HG03108 (cell line): Measurements from ENCODE around the gene ERGIC1.
A peak's percentile ranks its signal among the peaks of the same experiment; 100 is the strongest.
"Not testable (repeated sequence)": the region's sequence is repeated elsewhere in the genome, so short reads cannot be mapped to it uniquely, and the experiment has no call there.

Source experiments
- ATAC-seq: cut with Tn5 transposase; IDR thresholded peaks from one replicate; pipeline ENCODE4 v1.9.1; 2021; ENCODE audit warnings: moderate library complexity; ENCODE audit not compliant: unreplicated experiment

The ERGIC1 gene

DNA sequence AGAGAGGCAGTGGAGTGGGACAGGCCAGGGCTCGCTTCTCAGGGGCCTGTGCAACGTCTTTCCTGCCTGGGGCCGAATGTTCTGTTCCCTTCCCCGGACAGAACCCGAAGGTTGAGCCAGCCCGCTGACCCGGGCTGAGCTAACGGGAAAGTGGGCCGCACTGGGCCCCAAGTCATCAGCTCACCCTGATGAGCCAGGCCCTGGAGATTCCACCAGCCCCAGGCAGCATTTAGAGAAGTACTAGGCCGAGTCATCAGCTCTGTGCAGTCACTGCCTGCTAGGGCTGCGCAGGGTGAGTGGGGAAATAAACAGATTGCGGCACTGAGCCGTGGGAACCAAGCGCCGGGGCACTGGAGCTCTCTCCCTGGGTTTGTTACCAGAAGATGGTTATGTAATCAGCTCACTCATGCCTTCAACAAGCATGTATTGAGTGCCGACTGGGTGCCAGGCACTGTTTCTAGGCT, 33.9 kb upstream of the ERGIC1 start:
- ATAC-seq: no peak

DNA sequence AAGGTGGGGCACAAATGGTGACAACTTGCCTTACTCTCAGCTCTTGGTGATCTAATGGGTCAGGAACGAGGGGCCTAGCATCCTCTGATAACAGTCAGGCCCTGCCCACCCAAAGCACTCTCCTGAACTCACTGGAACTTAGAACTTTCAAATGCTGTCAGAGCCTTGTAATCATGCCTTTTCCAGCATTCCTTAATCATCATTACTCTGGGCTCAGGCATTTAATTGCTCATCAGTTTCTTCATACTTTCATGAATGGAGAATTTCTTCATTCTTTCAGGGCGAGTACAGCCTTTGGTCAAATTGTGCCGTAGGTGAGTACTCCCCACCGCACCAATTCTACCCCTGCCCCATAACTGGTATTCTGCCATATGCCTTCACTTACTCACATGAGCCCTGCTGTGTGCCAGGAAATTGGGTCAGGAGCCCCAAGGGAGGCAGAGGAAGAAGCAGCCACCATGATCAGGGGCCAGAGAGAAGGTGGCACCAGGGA, 32.8 kb upstream of the ERGIC1 start:
- no peak for ATAC-seq

DNA sequence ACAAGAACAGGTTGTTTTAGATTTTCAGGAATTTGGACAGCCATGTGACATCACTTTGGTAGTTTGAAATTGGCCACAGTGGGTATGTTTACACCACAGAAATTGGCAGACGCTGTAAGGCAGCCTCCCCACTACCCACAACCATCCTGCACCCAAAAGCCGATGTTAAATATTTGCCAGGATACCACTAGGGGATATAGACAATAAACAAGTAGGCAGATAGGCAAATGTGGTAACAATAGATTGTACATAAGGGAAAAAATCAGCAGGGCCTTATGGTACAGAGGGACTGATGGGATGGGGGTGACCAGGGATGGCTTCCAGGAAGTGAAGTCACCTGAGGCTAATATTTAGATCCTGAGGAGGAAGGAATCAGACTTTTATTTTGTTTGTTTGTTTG, 31.9 kb upstream of the ERGIC1 start:
- no peak for ATAC-seq

DNA sequence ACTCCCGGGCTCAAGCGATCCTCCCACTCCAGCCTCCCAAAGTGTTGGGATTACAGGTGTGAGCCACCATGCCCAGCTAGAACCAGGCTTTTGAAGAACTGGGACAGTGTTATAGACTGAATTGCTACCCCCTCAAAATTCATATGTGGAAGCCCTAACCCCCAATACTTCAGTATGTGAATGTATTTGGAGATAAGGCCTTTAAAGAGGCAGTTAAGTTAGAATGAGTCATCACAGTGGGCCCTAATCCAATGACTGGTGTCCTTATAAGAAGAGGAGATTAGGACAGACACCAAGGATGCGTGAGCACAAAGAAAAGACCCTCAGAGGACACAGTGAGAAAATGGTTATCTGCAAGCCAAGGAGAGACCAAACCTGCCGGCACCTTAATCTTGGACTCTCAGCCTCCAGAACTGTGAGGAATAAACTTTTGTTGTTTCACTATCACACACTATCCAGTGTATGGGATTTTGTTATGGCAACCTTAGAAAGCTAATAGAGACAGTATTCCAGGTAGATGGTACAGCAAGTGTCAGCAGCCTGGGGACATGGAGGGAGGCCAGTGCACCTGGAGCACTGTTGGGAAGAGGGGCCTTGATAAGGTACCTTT, 31.4 kb upstream of the ERGIC1 start:
- ATAC-seq: no peak

DNA sequence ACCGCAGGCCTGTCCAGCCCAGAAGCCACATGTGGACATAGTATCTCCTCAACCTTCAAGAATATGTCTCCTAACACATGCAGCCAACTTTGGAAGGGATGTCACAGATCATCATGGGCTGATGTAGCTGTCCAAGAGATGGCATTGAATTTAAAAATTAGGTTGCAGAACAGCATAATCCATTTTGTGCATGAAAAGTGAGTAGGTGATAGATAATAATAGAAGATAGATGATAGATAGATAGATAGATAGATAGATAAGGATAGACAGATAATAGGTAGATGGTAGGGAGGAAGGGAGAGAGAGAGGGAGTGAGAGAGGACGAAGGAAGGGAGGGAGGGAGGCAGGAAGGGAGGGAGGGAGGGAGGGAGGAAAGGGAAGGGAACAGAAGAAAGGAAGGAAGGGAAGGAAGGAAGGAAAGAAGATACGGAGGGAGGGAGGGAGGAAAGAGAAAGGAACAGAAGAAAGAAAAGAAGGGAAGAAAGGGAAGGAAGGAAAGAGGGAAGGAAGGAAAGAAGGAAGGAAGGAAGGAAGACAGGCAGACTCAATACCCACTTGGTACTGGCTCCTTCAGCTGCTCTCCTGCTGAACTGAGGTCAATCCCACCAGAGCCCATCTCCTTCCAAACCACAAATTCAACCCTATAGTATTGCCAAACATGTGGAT, 28.9 kb upstream of the ERGIC1 start:
- no peak for ATAC-seq

DNA sequence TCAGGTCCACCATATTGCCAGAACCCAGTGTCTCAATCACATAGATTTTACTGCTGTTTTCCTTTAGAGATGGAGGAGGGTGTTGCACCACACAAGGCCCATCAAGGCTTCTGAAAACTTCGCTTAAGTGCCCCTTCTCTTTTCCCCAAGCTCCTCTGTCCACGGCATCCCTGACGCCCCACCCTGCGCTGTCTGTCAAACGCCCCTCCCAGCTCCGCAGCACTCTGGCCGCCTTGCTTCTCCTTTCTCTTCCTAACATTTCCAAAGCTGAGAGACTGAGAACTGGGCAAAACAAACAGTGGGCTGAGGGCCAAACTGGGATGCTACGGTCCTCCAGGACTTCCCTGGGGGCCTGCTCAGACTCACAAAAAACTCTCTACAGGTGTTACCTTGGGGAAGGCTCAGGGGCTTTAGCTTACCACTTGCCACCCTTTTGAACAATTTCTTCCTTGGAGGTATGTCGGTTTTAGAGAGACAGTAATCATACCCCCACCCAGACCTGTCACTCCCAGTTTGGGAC, 28.3 kb upstream of the ERGIC1 start:
- ATAC-seq: no peak

DNA sequence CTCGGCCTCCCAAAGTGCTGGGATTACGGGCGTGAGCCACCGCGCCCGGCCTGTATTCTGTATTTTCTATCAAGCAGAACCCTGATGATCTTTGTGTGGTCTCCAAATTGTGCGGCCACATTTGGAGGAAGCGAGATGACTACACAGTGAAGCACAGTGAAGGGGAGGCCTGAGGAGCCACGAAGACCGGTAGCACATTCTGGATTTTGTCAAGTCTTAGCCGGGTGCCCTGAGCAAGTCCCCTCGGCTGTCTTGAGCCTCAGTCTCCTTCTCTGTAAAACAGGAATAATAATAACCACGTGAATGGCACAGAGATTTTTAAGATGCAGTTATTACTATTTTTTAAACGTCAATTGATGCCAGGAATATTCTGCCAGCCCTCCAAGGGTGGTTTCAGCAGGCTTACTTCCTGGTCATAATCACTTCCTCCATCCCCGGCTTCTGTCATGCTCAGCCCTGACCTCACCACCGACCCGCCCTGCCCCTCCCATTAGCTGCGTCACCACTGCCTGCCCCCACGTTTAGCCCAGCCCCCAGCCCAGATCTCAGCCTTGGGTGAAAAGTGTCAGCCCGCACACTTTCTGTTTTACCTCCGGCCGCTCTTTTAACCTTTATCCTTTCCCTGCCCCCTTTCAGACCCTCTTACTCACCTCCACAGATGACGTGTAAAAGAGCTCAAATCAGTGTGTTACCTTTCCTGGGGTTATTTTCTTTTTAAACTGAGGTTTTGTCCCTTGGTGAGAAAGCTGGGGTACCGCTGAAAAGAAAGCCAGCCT, 27.0 kb upstream of the ERGIC1 start:
- ATAC-seq: peak; percentile 93

DNA sequence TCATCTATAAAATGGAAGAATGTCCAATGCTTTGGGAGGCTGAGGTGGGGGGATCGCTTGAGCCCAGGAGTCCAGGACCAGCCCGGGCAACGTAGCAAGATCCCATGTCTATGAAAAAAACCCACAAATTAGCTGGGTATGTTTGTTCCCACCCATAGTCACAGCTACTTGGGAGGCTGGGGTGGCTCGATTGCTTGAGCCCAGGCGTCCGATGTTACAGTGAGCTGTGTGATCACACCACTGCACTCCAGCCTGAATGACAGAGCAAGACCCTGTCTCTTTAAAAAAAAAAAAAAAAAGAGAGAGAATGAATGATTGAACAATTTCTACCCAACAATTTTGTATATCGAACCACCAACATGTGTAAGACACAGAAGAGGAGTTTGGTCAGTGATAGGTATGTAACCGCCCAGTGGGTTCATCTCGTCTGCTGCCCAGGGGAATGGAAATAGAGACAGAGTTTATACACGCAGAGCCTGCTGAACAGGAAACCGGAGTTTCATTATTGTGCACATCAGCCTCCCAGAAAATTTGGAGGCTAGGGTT, 26.2 kb upstream of the ERGIC1 start:
- no peak for ATAC-seq

DNA sequence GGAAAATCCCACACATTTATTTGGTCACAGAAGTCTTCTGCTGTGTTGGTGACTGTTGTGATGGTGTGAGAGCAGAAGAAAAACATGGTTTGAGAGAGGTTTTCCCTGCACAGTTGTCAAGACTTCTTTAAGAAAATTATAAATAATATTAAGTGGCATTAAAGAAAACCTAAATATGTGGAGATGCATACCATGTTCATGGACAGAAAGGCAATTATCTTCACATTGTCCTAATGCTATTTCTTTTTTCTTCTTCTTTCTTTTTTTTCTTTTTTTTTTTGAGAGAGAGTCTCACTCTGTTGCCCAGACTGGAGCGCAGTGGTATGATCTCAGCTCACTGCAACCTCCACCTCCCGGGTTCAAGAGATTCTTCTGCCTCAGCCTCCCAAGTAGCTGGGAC, 24.3 kb upstream of the ERGIC1 start:
- no peak for ATAC-seq

DNA sequence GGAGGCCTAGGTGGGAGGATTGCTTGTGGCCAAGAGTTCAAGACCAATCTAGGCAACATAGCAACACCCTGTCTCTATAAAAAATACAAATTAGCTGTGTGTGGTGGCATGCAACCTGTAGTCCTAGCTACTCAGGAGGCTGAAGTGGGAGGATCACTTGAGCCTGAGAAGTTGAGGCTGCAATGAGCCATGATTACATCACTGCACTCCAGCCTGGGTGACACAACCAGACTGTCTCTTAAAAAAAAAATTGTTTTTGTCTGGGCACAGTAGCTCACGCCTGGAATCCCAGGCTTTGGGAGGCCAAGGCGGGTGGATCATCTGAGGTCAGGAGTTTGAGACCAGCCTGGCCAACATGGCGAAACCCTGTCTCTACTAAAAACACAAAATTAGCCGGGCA, 23.1 kb upstream of the ERGIC1 start:
- not testable (repeated sequence) for ATAC-seq

DNA sequence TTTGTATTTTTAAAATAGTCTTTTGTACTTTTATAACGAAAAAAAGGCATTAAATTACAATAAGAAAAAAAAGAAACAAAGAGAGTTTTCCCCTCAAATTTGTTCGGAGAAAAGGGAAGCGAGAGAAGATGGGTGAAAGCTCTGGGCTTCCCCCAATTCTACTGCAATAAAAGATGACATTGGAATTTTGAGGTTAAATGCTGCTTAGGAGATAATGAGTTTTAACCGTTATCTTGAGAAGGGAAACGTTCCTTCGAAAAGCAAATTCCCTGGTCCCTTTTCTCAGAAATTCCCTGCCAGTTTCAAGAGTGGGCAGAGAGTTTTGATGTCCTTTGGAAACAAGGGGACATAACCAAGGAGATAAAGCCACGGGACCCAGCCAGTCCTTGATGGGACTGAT, 18.4 kb upstream of the ERGIC1 start:
- no peak for ATAC-seq

DNA sequence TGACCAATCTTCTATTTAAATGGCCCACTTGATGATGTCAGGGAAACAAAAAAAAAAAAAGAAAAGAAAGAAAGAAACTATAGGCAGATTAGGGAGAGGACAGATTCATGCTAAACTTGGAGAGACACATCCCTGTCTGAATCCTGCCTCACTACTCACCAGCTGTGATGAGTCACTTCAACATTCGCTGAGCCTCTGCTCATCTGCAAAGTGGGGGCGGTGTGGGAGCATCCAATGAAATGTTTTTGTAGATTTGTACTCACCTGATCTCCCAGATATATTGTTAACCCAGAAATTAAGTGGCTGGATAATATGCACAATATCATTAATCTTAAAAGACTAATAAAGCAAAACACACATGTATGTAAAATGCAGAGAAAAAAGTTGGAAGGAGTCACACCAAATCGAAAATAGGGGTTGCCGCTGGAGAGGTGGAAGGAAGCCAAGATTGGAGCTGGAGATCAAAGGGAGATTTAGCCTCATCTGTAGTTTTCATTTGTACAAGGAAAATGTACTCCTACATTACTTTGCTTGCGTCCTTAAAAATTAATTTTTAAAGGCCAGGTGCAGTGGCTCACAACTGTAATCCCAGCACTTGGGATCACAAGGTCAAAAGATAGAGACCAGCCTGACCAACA, 17.0 kb upstream of the ERGIC1 start:
- no peak for ATAC-seq

DNA sequence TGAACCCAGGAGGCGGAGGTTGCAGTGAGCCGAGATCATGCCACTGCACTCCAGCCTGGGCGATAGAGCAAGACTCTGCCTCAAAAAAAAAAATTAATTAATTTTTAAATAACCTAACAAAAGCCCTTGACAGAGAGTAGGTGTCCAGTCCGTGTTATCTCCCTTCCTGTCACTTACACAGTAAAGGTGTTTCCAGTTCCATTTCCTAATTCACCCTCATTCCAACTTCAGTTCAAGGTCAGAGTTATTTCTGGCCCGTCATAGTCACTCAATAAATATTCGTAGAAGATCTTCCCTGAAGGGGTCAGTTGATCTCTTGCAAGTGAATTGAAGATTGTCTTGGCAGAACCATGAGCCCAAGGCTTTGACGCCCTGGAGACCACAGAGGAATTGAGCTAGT, 16.4 kb upstream of the ERGIC1 start:
- no peak for ATAC-seq

DNA sequence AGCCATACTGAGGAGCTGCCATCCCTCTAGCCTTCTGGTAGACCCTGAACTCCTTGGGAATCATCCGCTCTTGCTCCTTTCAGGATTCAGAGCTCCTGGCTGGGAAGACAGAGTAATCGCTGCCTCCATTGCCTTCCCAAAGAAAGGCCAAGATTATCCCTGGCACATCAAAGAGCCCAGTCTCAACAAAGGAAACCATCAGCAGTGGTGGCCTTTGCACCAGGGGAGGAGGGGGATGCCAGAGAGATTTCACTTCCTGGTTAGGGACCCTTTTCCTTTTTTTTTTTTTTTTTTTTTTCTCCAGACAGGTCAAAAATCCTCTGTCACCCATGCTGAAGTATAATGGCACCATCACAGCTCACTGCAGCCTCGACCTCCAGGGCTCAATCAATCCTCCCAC, 16.0 kb upstream of the ERGIC1 start:
- no peak for ATAC-seq

DNA sequence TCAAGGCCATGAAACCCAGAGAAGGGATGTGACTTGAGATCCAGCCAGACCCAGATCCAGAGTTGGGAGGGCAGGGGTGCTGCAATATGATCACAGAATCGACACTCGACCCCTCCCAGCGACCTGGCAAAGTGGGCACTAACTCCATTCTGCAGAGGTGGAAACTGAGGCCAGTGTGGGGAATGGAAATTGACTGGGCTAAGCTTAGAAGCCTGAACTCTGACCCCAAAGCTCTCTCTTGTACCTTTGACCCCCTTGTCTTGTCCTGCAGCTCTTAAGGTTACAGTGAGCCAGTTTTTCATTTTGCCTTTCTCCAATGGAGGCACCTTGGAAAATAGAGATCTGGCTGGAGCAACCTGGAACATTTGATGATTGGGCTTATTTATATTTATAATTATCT, 14.5 kb upstream of the ERGIC1 start:
- no peak for ATAC-seq

DNA sequence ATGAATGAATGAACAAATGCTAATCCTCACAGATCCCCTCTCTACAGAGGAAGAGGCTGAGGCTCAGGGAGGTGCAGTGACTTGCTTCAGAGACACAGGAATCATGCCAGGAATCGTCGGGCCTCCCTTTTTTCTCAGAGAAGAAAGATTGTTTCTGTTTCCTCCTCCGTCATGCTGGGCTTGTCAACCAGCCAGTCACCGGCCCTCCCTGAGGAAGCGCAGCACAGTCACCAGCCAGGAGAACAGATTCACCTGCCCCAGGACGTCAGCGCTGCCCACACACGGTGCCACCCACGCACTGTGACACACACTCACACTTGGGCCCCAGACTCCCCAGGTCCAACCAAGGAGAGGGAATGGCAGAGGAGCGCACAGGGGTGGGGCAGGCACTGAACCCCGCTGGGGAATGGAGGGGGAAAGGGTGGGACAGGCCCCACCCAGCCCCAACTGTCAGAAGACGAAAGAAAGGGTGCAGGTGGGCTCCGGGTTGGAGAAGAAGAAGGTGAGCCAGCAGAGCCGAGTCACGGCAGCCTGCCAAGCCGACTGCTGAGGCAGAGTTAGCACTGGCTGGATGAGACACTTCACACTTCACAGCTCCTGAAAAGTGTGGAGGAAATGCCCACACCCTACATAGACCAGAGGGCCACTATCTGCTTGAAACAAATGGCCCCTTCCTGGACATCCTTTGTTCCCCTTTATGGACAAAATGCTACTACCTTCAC, 13.8 kb upstream of the ERGIC1 start:
- ATAC-seq: no peak

DNA sequence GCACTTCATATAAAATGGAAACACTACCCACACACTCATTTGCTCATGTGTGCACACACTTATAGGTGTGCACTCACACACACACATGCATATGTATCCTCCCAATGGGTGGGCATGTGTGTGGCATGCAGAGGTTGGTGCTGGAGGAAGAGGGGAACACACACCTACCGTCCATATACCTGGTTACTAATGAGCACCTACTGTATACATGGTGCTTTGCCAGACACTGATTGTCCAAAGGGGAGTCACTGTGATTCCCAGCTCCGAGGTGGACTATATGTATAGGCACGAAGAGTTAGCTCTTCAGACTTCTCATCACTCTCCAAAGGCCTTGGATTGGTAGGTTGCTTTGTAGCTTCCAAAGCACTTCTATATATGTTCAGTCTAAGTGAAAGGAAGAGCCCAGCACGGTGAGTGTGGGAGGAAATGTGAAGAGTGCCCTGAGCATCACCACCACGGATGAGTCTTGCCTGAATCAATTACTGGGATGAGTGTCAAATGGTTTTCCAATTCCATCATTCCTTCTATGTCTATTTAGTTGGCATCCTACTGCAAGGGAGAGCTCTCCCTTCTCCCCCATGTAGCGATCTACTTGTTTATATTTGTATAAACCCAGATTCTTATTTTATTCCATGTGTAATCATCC, 12.6 kb upstream of the ERGIC1 start:
- ATAC-seq: no peak

DNA sequence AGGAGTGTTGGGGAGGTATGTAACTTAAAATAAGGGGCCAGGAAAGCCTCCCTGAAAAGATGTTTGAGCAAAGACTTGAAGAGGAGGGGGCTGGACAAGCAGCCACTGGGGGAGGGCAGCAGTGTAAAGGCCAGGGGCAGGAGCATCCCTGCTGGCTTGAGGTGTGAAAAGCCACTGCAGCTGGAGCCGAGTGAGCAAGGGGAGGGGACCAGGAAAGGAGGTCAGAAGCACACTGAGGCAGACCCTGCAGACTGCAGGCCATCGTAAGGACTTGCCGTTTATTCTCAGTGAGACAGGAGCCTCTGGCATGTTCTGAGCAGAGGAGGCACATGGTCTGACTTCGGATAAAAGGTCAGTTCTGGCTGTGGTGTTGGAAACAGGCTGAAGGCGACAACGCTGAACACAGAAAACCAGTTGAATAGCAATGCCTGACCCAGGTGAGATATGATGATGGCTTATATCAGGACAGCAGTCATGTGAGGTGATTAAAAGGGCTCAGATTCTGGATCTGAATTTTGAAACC, 10.2 kb upstream of the ERGIC1 start:
- ATAC-seq: no peak

DNA sequence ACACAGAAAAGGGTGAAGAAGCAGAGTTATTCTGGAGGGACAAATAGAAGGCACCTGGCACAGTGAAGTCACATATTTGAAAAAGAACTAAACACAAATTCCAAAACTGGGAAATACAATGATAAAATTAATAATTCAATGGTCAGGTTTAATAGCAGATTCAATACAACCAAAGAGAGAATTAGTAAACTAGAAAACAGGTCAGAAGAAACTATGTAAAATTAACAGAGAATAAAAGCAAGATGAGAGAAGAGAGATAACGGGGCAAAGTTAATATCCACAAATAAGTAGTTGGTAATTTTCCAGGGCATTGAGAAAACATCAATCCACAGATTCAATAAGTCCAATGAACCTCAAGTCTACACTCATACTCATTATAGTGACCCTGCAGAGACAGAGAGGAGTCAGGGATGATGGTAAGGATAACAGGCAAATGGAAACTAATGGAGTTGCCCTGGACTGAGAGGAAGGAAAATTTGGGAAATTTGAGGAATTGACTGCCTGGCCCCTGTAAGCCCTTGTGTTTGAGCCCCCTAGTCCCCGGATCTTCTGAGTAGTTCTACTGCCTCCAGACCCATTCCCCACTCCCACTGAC, 8.3 kb upstream of the ERGIC1 start:
- ATAC-seq: no peak
